ENCODE measurements around the gene CFAP45. TPM values are rescaled to one million over a fixed set of nuclear protein-coding genes. Genes with fewer than 3 reads are reported as not detected.

CFAP45 gene
- total RNA-seq, 1 experiment from 2014 or later = 0.48 TPM

GRCh38 chr1:159830722-159831121 is 69.2 kb downstream of the CFAP45 start:
- POLR2A ChIA-PET = no interaction called here
- DNase-seq (ENCODE audit: low spot score) = no peak
- H3K27ac Mint-ChIP-seq = no peak overlapping the region
- CTCF ChIA-PET = interaction anchor here (0.8 to 6.0 kb wide), 8 partner anchors 21 to 176 kb away, joined by 3 to 41 read pairs (median 8); partner anchors contain the start of gene DUSP23
- no peak for ATAC-seq
- H3K9me3 Mint-ChIP-seq = no peaks in the 10 kb centered on the region
- H3K27me3 Mint-ChIP-seq (ENCODE audit: low read depth) = peaks cover 18% of the 10 kb centered on the region
- H3K4me3 Mint-ChIP-seq = no peak overlapping the region
- TF ChIP-seq ETV6 (CRISPR knock-in tag; IDR thresholded peaks at IDR 0.05) (no peak), KAT7 (CRISPR knock-in tag; IDR thresholded peaks at IDR 0.05; ENCODE audit: borderline replicate concordance) (no peak), NR2C2 (CRISPR knock-in tag; IDR thresholded peaks at IDR 0.05) (no peak), MAX (CRISPR knock-in tag; IDR thresholded peaks at IDR 0.05) (no peak), ESRRA (CRISPR knock-in tag; IDR thresholded peaks at IDR 0.05; ENCODE audit: borderline replicate concordance) (no peak), EMX1 (CRISPR knock-in tag; IDR thresholded peaks at IDR 0.05) (no peak), ZSCAN18 (CRISPR knock-in tag; IDR thresholded peaks at IDR 0.05) (no peak), AFF4 (CRISPR knock-in tag; IDR thresholded peaks at IDR 0.05; ENCODE audit: borderline replicate concordance) (no peak), ZNF219 (CRISPR knock-in tag; IDR thresholded peaks at IDR 0.05; ENCODE audit: borderline replicate concordance) (no peak)
- no peaks in the 10 kb centered on the region for H3K36me3 Mint-ChIP-seq
- peaks cover 5% of the 10 kb centered on the region for H3K4me1 Mint-ChIP-seq

GRCh38 chr1:159829822-159830465 is 70.0 kb downstream of the CFAP45 start:
- Mint-ChIP-seq H3K36me3 (no peaks in the 10 kb centered on the region), H3K4me3 (no peak overlapping the region), H3K27me3 (ENCODE audit: low read depth) (peaks cover 18% of the 10 kb centered on the region), H3K4me1 (peaks cover 5% of the 10 kb centered on the region), H3K9me3 (no peaks in the 10 kb centered on the region), H3K27ac (no peak overlapping the region)
- ChIA-PET POLR2A (interaction anchor here (0.5 kb wide), 1 partner anchor 12 kb away, joined by 6 read pairs; no protein-coding TSS in a partner anchor), CTCF (interaction anchor here (0.6 to 6.0 kb wide), 20 partner anchors 12 to 266 kb away, joined by 3 to 41 read pairs (median 4); partner anchors contain the start of genes DUSP23 and VSIG8)
- DNase-seq (ENCODE audit: low spot score) (no peak), ATAC-seq (no peak)
- TF ChIP-seq ZNF138 (CRISPR knock-in tag; conservative IDR thresholded peaks at IDR 0.05) (no peak), ERG (CRISPR knock-in tag; IDR thresholded peaks at IDR 0.05) (no peak), ZNF425 (CRISPR knock-in tag; conservative IDR thresholded peaks at IDR 0.05) (no peak), NFE2L1 (CRISPR knock-in tag; IDR thresholded peaks at IDR 0.05) (no peak), TCF7 (CRISPR knock-in tag; IDR thresholded peaks at IDR 0.05; ENCODE audit: low read depth) (no peak), ZMAT4 (CRISPR knock-in tag; IDR thresholded peaks at IDR 0.05) (no peak), USF1 (CRISPR knock-in tag; IDR thresholded peaks at IDR 0.05) (no peak), ZNF219 (CRISPR knock-in tag; IDR thresholded peaks at IDR 0.05; ENCODE audit: borderline replicate concordance) (no peak), STAT6 (CRISPR knock-in tag; conservative IDR thresholded peaks at IDR 0.05; ENCODE audit: low read depth) (no peak), ZNF317 (CRISPR knock-in tag; IDR thresholded peaks at IDR 0.05; ENCODE audit: borderline replicate concordance, low read depth) (no peak), NFATC4 (CRISPR knock-in tag; IDR thresholded peaks at IDR 0.05) (no peak), MYBL2 (CRISPR knock-in tag; IDR thresholded peaks at IDR 0.05) (no peak)
